K562 (cell line): ENCODE data around the gene GPRIN2. TPM values are rescaled to one million over a fixed set of nuclear protein-coding genes. Genes with fewer than 3 reads are reported as not detected.

Experiments
- ATAC-seq: fragments of 200-7000 bp; cut with Tn5 transposase; 3 replicates; pipeline ENCODE4 v1.9.1; 2020; ENCODE audit warnings: moderate library complexity
- BruUV-seq: library from RNA; stranded (reverse); fragments of 400-500 nt; replicated peaks from 2 replicates; lab custom pipeline; 2021; lab: Mats Ljungman, UMichigan
- CTCF ChIA-PET: fragments of 300-600 bp; formaldehyde crosslinking; extraction: SDS; loops from one replicate; lab custom pipeline; 2021; ENCODE audit warnings: low intra/inter-chr PET ratio; lab: Yijun Ruan, JAX
- POLR2A ChIA-PET: fragments of 300-600, 350-650 bp; sonication (Branson Sonifier 250); formaldehyde crosslinking; extraction: SDS; loops from one replicate; lab custom pipeline; 2021; ENCODE audit warnings: antibody characterized with exemption, inconsistent platforms; lab: Yijun Ruan, JAX
- DNase-seq, 4 experiments: peaks; one replicate each; pipeline versions ENCODE4 v3.0.0 to v3.0.0-alpha.2; 2011 to 2018; ENCODE audit warnings: low spot score in 3 of 4, mixed read lengths in 3 of 4; ENCODE audit errors: extremely low read depth in 1 of 4
- FAIRE-seq: peaks from 2 replicates; lab custom pipeline; 2011; peaks lifted over from hg19 to GRCh38; lab: Jason Lieb, UNC
- H2AFZ ChIP-seq: 2 replicates; pipeline ENCODE4 v1.6.0; 2011; ENCODE audit warnings: low read depth, low read length, control low read depth, inconsistent platforms
- H3K27ac ChIP-seq: fragments of 200-600 bp; 3 replicates; pipeline ENCODE4 v1.8.0; 2011; ENCODE audit warnings: low read depth, mild to moderate bottlenecking, control low read depth, inconsistent platforms, low read length, moderate library complexity, mixed read lengths; ENCODE audit errors: extremely low read depth
- H3K27me3 ChIP-seq, 2 experiments: fragments of 300-600 bp in 1 of 2; 2 replicates in 1 of 2; 3 replicates in 1 of 2; pipeline versions ENCODE4 v1.6.0 to v1.8.0; 2011; ENCODE audit warnings: inconsistent platforms in 2 of 2, low read length in 2 of 2, mild to moderate bottlenecking in 1 of 2, mixed read lengths in 1 of 2, moderate library complexity in 1 of 2; ENCODE audit not compliant: control insufficient read depth in 2 of 2, insufficient read depth in 2 of 2
- H3K36me3 ChIP-seq: fragments of 300-600 bp; 3 replicates; pipeline ENCODE4 v1.8.0; 2011; ENCODE audit warnings: mild to moderate bottlenecking, low read length, inconsistent platforms; ENCODE audit not compliant: control insufficient read depth, insufficient read depth
- H3K4me1 ChIP-seq, 2 experiments: fragments of 200-600 bp in 1 of 2; replicated peaks in 1 of 2; 2 replicates in 1 of 2; 3 replicates in 1 of 2; pipeline versions ENCODE4 v1.5.1 to v1.8.0; 2011; ENCODE audit warnings: inconsistent platforms in 2 of 2, low read length in 2 of 2, mild to moderate bottlenecking in 1 of 2, mixed read lengths in 1 of 2, moderate library complexity in 1 of 2; ENCODE audit not compliant: control insufficient read depth in 2 of 2, insufficient read depth in 2 of 2
- H3K4me2 ChIP-seq: 2 replicates; pipeline ENCODE4 v1.6.1; 2011; ENCODE audit warnings: low read length, control low read depth, inconsistent platforms, mixed read lengths; ENCODE audit not compliant: insufficient read depth
- H3K4me3 ChIP-seq: fragments of 200-600 bp; sonication (generic), shearing (Covaris generic); 2 replicates; pipeline ENCODE4 v1.5.1; 2016; ENCODE audit warnings: control low read depth, inconsistent platforms
- H3K79me2 ChIP-seq: fragments of 200-600 bp; 3 replicates; pipeline ENCODE4 v1.8.0; 2011; ENCODE audit warnings: low read length, inconsistent platforms; ENCODE audit not compliant: control insufficient read depth, insufficient read depth
- H3K9ac ChIP-seq, 2 experiments: 2 replicates each; pipeline versions ENCODE4 v1.6.0 to v1.6.1; 2011; ENCODE audit warnings: low read depth in 2 of 2, low read length in 2 of 2, control low read depth in 1 of 2, inconsistent platforms in 1 of 2, mild to moderate bottlenecking in 1 of 2, mixed read lengths in 1 of 2; ENCODE audit not compliant: insufficient read depth in 1 of 2
- H3K9me1 ChIP-seq: one replicate; pipeline ENCODE4 v1.6.0; 2011; ENCODE audit warnings: inconsistent platforms, mild to moderate bottlenecking, low read length, moderate library complexity; ENCODE audit not compliant: control insufficient read depth, insufficient read depth
- H3K9me3 ChIP-seq: replicated peaks from 2 replicates; pipeline ENCODE4 v1.5.1; 2011; ENCODE audit warnings: low read depth, low read length, inconsistent platforms; ENCODE audit not compliant: control insufficient read depth, insufficient read depth
- H4K20me1 ChIP-seq: replicated peaks from 2 replicates; pipeline ENCODE4 v1.6.1; 2011; ENCODE audit warnings: low read length, inconsistent platforms, mixed read lengths; ENCODE audit not compliant: control insufficient read depth, insufficient read depth
- ATF3 ChIP-seq, 2 experiments: fragments of 450-650 bp in 1 of 2; sonication (generic) in 1 of 2; formaldehyde crosslinking in 1 of 2; IDR thresholded peaks in 1 of 2; conservative IDR thresholded peaks in 1 of 2; 2 replicates each; pipeline versions ENCODE4 v1.6.1 to v1.8.1; 2016 to 2023; ENCODE audit warnings: mild to moderate bottlenecking in 2 of 2, moderate library complexity in 2 of 2, inconsistent platforms in 1 of 2, missing genetic modification reagents in 1 of 2
- CBFA2T2 ChIP-seq: fragments of 450-650 bp; conservative IDR thresholded peaks from 2 replicates; pipeline ENCODE4 v1.6.1; 2017; ENCODE audit warnings: mild to moderate bottlenecking
- CBX8 ChIP-seq: fragments of 200-600 bp; sonication (generic); IDR thresholded peaks from 2 replicates; pipeline ENCODE4 v1.6.1; 2012; ENCODE audit warnings: borderline replicate concordance, mixed run types, low read depth, mild to moderate bottlenecking, moderate library complexity, mixed read lengths, low read length, control low read depth, inconsistent platforms; ENCODE audit not compliant: poor library complexity, severe bottlenecking; ENCODE audit errors: extremely low read depth
- FOXK1 ChIP-seq: sonication (generic); formaldehyde crosslinking; IDR thresholded peaks from 2 replicates; pipeline ENCODE4 v1.8.0; 2022; ENCODE audit warnings: missing genetic modification reagents, mild to moderate bottlenecking, borderline replicate concordance
- MCM3 ChIP-seq: fragments of 450-650 bp; IDR thresholded peaks from 2 replicates; pipeline ENCODE4 v1.6.1; 2016
- MYBL2 ChIP-seq, 2 experiments: fragments of 450-650 bp in 1 of 2; sonication (generic) in 1 of 2; formaldehyde crosslinking in 1 of 2; IDR thresholded peaks; 2 replicates each; pipeline versions ENCODE4 v1.6.1 to v1.8.1; 2017 to 2022; ENCODE audit warnings: borderline replicate concordance in 1 of 2, inconsistent platforms in 1 of 2, low read depth in 1 of 2, mild to moderate bottlenecking in 1 of 2, missing genetic modification reagents in 1 of 2, moderate library complexity in 1 of 2
- PRDM10 ChIP-seq: fragments of 450-650 bp; IDR thresholded peaks from 2 replicates; pipeline ENCODE4 v1.6.1; 2018; ENCODE audit not compliant: partially characterized antibody
- SAP30 ChIP-seq: fragments of 200-600 bp; sonication (generic); IDR thresholded peaks from 2 replicates; pipeline ENCODE4 v1.6.1; 2012; ENCODE audit warnings: borderline replicate concordance, low read depth, mild to moderate bottlenecking, moderate library complexity, low read length, control low read depth, inconsistent platforms; ENCODE audit not compliant: insufficient read depth, poor library complexity, severe bottlenecking
- TAF9B ChIP-seq: fragments of 450-650 bp; IDR thresholded peaks from 2 replicates; pipeline ENCODE4 v1.6.1; 2018; ENCODE audit warnings: mild to moderate bottlenecking; ENCODE audit not compliant: partially characterized antibody
- XRCC3 ChIP-seq: fragments of 450-650 bp; IDR thresholded peaks from 2 replicates; pipeline ENCODE4 v1.6.1; 2017; ENCODE audit warnings: mild to moderate bottlenecking, moderate library complexity
- ZBTB17 ChIP-seq: fragments of 450-650 bp; formaldehyde crosslinking; IDR thresholded peaks from 2 replicates; pipeline ENCODE4 v1.4.0; 2020; ENCODE audit warnings: mild to moderate bottlenecking
- ZNF644 ChIP-seq: fragments of 200-800 bp; sonication (Bioruptor generic); IDR thresholded peaks from 2 replicates; pipeline ENCODE4 v1.6.1; 2016; ENCODE audit warnings: low read depth, missing genetic modification characterization, missing compliant biosample characterization
- WGBS: fragments of 100-300 bp; shearing (Covaris generic); methylation state at CpG from one replicate; pipeline ENCODE4 v1.1.6; 2016; ENCODE audit warnings: low coverage, mixed read lengths; ENCODE audit not compliant: insufficient coverage; ENCODE audit errors: missing lambda C conversion rate; 5-methylcytosine and 5-hydroxymethylcytosine counted together
- in situ Hi-C: fragments of 300-500 bp; cut with MboI; formaldehyde crosslinking; loops from 4 replicates; pipeline ENCODE4 v1.15.0; 2018; ENCODE audit warnings: inconsistent platforms, mixed read lengths
- intact Hi-C: fragments of 100-400 bp; cut with micrococcal nuclease; formaldehyde crosslinking; loops from 2 replicates; pipeline ENCODE4 v1.14.2; 2022
- polyA plus RNA-seq, 8 experiments: library from polyadenylated mRNA; depleted of rRNA in 4 of 8; stranded (reverse) in 5 of 8; unstranded in 3 of 8; fragments of >200 nt; fragmentation: Nextera tagmentation in 2 of 8; fragmentation: Illumina TruSeq in 1 of 8; extraction: Ambion mirVana in 2 of 8; extraction: Trizol in 1 of 8; gene quantifications; 2 replicates each; pipeline versions ENCODE4 v1.2.1 to v1.2.3, GENCODE V29; 2011 to 2014; ENCODE audit warnings: inconsistent platforms in 1 of 8, missing spikeins in 1 of 8
- total RNA-seq, 7 experiments: library from RNA; depleted of rRNA in 6 of 7; stranded (reverse); fragments of >200 nt in 6 of 7; fragmentation: Illumina TruSeq in 2 of 7; extraction: Trizol in 2 of 7; gene quantifications; 2 replicates each; pipeline versions ENCODE4 v1.2.1 to v1.2.3, GENCODE V29; 2011 to 2021; ENCODE audit warnings: low replicate concordance in 1 of 7

Gene GPRIN2
- total and polyA plus RNA-seq, 9 of the 15 experiments (the other 6 are each of a cell fraction or from before 2014, with no cell fraction given), result not detected

GRCh38 chr10:46530249-46531186 lies 25.9 kb downstream of the GPRIN2 start:
- Histone ChIP-seq H3K27ac (no peak overlapping the region), H3K36me3 (no peaks in the 10 kb centered on the region), H3K9me3 (0 out of 2 replicates have a peak, but pooled peaks cover 6% of the 10 kb centered on the region), H3K9me1 (no peaks in the 10 kb centered on the region), H3K4me3 (no peak overlapping the region), H4K20me1 (no peaks in the 10 kb centered on the region), H2AFZ (no peak overlapping the region), H3K9ac (no peak overlapping the region), H3K79me2 (no peaks in the 10 kb centered on the region), H3K27me3 (peaks cover 36 to 58% of the 10 kb centered on the region in 2 experiments), H3K4me1 (no peaks in the 10 kb centered on the region), H3K4me2 (no peak overlapping the region)
- ChIA-PET POLR2A (interaction anchor here (0.8 to 1.5 kb wide), 3 partner anchors 8 to 24 kb away, joined by 3 to 7 read pairs (median 3); no protein-coding TSS in a partner anchor), CTCF (no interaction called here)
- intact Hi-C loops, result no loop called here
- BruUV-seq, result no TSS peak
- in situ Hi-C loops, result no loop called here
- WGBS, result under 1% methylated on average over 18 of the region's 18 CpGs
- FAIRE-seq, result no peak
- DNase-seq, result no peak
- ATAC-seq, result peak; percentile 42
- TF ChIP-seq XRCC3 (no peak), ATF3 (IDR thresholded peaks at IDR 0.05) (0 out of 2 replicates have a peak, but pooled peaks have one; percentile 25), ATF3 (CRISPR knock-in tag; conservative IDR thresholded peaks at IDR 0.05) (no peak), MYBL2 (IDR thresholded peaks at IDR 0.05; ENCODE audit: low read depth) (no peak), MYBL2 (CRISPR knock-in tag; IDR thresholded peaks at IDR 0.05; ENCODE audit: borderline replicate concordance) (no peak), MCM3 (no peak), FOXK1 (CRISPR knock-in tag) (no peak), ZNF644 (tag) (0 out of 2 replicates have a peak, but pooled peaks have one; percentile 15), SAP30 (no peak), ZBTB17 (no peak), PRDM10 (no peak), CBX8 (no peak), TAF9B (no peak), CBFA2T2 (no peak)
